ENCODE measurements around the gene JAKMIP1.

Gene JAKMIP1

GRCh38 chr4:6208416-6208815 is 8.1 kb upstream of the JAKMIP1 start:
- DNase-seq (ENCODE audit: low read depth): no peak
- H3K4me3 ChIP-seq (ENCODE audit: low read length): no peak overlapping the region
- TF ChIP-seq CTCF (IDR thresholded peaks at IDR 0.05; ENCODE audit: insufficient read depth, low read depth, low read length, missing control alignments): no peak

- TF ChIP-seq CTCF (IDR thresholded peaks at IDR 0.05; ENCODE audit: insufficient read depth, low read depth, low read length, missing control alignments): no peak
- H3K4me3 ChIP-seq (ENCODE audit: low read length): no peak overlapping the region
- DNase-seq (ENCODE audit: low read depth): no peak
Observed at GRCh38 chr4:6207602-6208001, 7.3 kb upstream of the JAKMIP1 start.

GRCh38 chr4:6206771-6207290 is 6.5 kb upstream of the JAKMIP1 start:
- TF ChIP-seq CTCF (IDR thresholded peaks at IDR 0.05; ENCODE audit: insufficient read depth, low read depth, low read length, missing control alignments): no peak
- no peak overlapping the region for H3K4me3 ChIP-seq (ENCODE audit: low read length)
- DNase-seq (ENCODE audit: low read depth): no peak

- DNase-seq (ENCODE audit: low read depth): no peak
- no peak for TF ChIP-seq CTCF (IDR thresholded peaks at IDR 0.05; ENCODE audit: insufficient read depth, low read depth, low read length, missing control alignments)
- H3K4me3 ChIP-seq (ENCODE audit: low read length): no peak overlapping the region
Observed at GRCh38 chr4:6205973-6206372, 5.6 kb upstream of the JAKMIP1 start.

- H3K4me3 ChIP-seq (ENCODE audit: low read length): no peak overlapping the region
- no peak for DNase-seq (ENCODE audit: low read depth)
- TF ChIP-seq CTCF (IDR thresholded peaks at IDR 0.05; ENCODE audit: insufficient read depth, low read depth, low read length, missing control alignments): no peak
Observed at GRCh38 chr4:6205567-6205931, 5.2 kb upstream of the JAKMIP1 start.

- H3K4me3 ChIP-seq (ENCODE audit: low read length): no peak overlapping the region
- DNase-seq (ENCODE audit: low read depth): no peak
- no peak for TF ChIP-seq CTCF (IDR thresholded peaks at IDR 0.05; ENCODE audit: insufficient read depth, low read depth, low read length, missing control alignments)
Observed at GRCh38 chr4:6204871-6205566, 4.7 kb upstream of the JAKMIP1 start.

- H3K4me3 ChIP-seq (ENCODE audit: low read length): no peak overlapping the region
- no peak for TF ChIP-seq CTCF (IDR thresholded peaks at IDR 0.05; ENCODE audit: insufficient read depth, low read depth, low read length, missing control alignments)
- DNase-seq (ENCODE audit: low read depth): no peak
Observed at GRCh38 chr4:6204098-6204497, 3.7 kb upstream of the JAKMIP1 start.
